Vagina (tissue), 2 donors: ENCODE data around the gene ATP8A1. TPM values are rescaled to one million over a fixed set of nuclear protein-coding genes. Genes with fewer than 3 reads are reported as not detected.

Source experiments
- DNase-seq, 2 donors: peaks; one replicate each; pipeline ENCODE4 v3.0.0-alpha.2; 2017; ENCODE audit errors: extremely low spot score in 2 of 2
- H3K27ac ChIP-seq: fragments of 200-600 bp; sonication (generic); one replicate; pipeline ENCODE4 v1.5.1; 2019
- H3K27me3 ChIP-seq: fragments of 200-600 bp; sonication (generic); one replicate; pipeline ENCODE4 v1.5.1; 2019
- H3K36me3 ChIP-seq, 2 donors: fragments of 200-600 bp; sonication (generic); one replicate each; pipeline ENCODE4 v1.5.1; 2017 to 2019
- H3K4me1 ChIP-seq: fragments of 200-600 bp; sonication (generic); one replicate; pipeline ENCODE4 v1.5.1; 2019
- H3K4me3 ChIP-seq, 2 donors: fragments of 200-600 bp; sonication (generic); 1 replicate in 1 of 2; 2 replicates in 1 of 2; pipeline ENCODE4 v1.5.1; 2016 to 2019
- H3K9me3 ChIP-seq: fragments of 200-600 bp; sonication (generic); one replicate; pipeline ENCODE4 v1.5.1; 2019
- POLR2A ChIP-seq, 2 donors: fragments of 450-650 bp; IDR thresholded peaks; one replicate each; pipeline ENCODE4 v1.6.1; 2017; ENCODE audit warnings: antibody characterized with exemption in 2 of 2, mild to moderate bottlenecking in 2 of 2, moderate library complexity in 2 of 2
- POLR2AphosphoS5 ChIP-seq, 2 donors: sonication (generic); formaldehyde crosslinking; IDR thresholded peaks; one replicate each; pipeline ENCODE4 v1.9.0; 2017; ENCODE audit warnings: antibody characterized with exemption in 2 of 2, mild to moderate bottlenecking in 2 of 2, low read depth in 1 of 2; ENCODE audit not compliant: insufficient read depth in 1 of 2
- intact Hi-C: fragments of 100-400 bp; cut with DNase I; formaldehyde crosslinking; loops from one replicate; pipeline ENCODE4 v1.15.1; 2023
- total RNA-seq: library from RNA; depleted of rRNA; stranded (reverse); fragments of >200 nt; gene quantifications from one replicate; pipeline ENCODE4 v1.2.3, GENCODE V29; 2016
- TF ChIP-seq, protein P1 (sequence below), 3 experiments: fragments of 450-650 bp in 2 of 3; fragments of 200-600 bp in 1 of 3; sonication (generic) in 1 of 3; IDR thresholded peaks; one replicate each; pipeline ENCODE4 v1.5.1; 2017 to 2019; ENCODE audit warnings: antibody characterized with exemption in 3 of 3, mild to moderate bottlenecking in 2 of 3, moderate library complexity in 2 of 3

ATP8A1 gene
- total RNA-seq, 1 donor from 2014 or later = 10.8 TPM

GRCh38 chr4:42391981-42392380, 264.9 kb downstream of the ATP8A1 start:
- Histone ChIP-seq H3K27me3 (no peaks in the 10 kb centered on the region), H3K9me3 (no peaks in the 10 kb centered on the region), H3K4me1 (peaks cover 7% of the 10 kb centered on the region), H3K36me3 (no peaks in the 10 kb centered on the region), H3K4me3 (no peak overlapping the region), H3K27ac (no peak overlapping the region)
- no peak for DNase-seq
- no peak for TF ChIP-seq POLR2A (IDR thresholded peaks at IDR 0.05)
- TF ChIP-seq, protein P1, sequence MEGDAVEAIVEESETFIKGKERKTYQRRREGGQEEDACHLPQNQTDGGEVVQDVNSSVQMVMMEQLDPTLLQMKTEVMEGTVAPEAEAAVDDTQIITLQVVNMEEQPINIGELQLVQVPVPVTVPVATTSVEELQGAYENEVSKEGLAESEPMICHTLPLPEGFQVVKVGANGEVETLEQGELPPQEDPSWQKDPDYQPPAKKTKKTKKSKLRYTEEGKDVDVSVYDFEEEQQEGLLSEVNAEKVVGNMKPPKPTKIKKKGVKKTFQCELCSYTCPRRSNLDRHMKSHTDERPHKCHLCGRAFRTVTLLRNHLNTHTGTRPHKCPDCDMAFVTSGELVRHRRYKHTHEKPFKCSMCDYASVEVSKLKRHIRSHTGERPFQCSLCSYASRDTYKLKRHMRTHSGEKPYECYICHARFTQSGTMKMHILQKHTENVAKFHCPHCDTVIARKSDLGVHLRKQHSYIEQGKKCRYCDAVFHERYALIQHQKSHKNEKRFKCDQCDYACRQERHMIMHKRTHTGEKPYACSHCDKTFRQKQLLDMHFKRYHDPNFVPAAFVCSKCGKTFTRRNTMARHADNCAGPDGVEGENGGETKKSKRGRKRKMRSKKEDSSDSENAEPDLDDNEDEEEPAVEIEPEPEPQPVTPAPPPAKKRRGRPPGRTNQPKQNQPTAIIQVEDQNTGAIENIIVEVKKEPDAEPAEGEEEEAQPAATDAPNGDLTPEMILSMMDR (IDR thresholded peaks at IDR 0.05) = no peak
- no peak for TF ChIP-seq POLR2AphosphoS5 (IDR thresholded peaks at IDR 0.05; ENCODE audit: insufficient read depth in 1 of 2, low read depth in 1 of 2)
- intact Hi-C loops = no loop called here

DNA sequence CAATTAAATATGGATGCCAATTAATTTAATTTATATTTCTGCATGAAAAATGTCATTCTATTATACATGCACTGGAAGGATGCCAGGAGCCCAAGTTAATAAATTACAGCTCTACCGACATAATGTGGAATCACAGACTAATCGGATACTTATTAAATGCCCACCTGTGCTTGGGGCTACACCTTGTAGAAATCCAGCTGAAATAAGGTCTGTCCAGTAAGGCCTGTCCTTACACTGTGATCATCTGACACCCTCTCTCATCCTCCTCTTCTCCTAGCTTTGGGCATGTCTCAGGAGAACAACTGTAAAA, 265.6 kb downstream of the ATP8A1 start:
- intact Hi-C loops = no loop called here
- TF ChIP-seq, protein P1 (IDR thresholded peaks at IDR 0.05) = no peak
- no peak for TF ChIP-seq POLR2A (IDR thresholded peaks at IDR 0.05)
- no peak for TF ChIP-seq POLR2AphosphoS5 (IDR thresholded peaks at IDR 0.05; ENCODE audit: insufficient read depth in 1 of 2, low read depth in 1 of 2)
- H3K27ac ChIP-seq = no peak overlapping the region
- H3K9me3 ChIP-seq = no peaks in the 10 kb centered on the region
- peaks cover under 1% of the 10 kb centered on the region for H3K4me1 ChIP-seq
- no peak for DNase-seq
- H3K4me3 ChIP-seq = no peak overlapping the region
- no peaks in the 10 kb centered on the region for H3K27me3 ChIP-seq
- H3K36me3 ChIP-seq = no peaks in the 10 kb centered on the region

DNA sequence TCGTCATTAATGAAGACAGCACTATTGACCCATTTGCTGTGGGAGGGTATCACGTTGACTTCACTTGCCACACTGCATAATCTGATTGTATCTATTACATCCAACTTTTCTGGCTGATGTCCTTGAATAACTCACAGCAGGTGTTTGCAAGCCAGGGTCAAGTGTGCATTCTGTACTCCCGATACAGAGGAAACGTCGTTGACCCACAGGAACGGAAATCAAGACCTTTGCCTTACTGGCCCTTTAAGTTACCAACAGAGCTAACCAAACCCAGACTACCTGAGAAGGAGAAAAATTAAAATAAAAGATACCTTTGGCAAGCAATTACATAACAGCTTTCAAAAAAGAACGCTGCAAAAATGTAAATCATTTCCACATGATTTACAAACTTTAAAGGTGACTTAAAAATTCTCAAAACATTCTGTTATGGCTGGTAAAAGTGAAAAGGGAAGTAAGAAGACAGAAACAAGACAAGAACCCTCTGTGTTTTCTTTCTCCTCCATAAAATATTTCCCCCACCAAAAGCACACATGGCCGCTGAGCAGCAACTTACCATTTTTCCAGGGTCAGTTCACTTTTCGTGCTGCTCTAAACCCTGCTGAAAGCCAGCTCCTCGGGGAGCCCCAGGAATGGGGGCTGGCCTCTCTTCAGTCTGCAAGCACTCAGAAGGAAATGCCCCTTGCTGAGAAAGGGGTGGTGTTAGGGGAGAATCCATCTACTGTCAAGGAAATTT, 266.1 kb downstream of the ATP8A1 start:
- Histone ChIP-seq H3K4me1 (no peaks in the 10 kb centered on the region), H3K27ac (no peak overlapping the region), H3K36me3 (no peaks in the 10 kb centered on the region), H3K4me3 (no peak overlapping the region), H3K9me3 (no peaks in the 10 kb centered on the region), H3K27me3 (no peaks in the 10 kb centered on the region)
- intact Hi-C loops = no loop called here
- TF ChIP-seq POLR2A (IDR thresholded peaks at IDR 0.05) = no peak
- TF ChIP-seq POLR2AphosphoS5 (IDR thresholded peaks at IDR 0.05; ENCODE audit: insufficient read depth in 1 of 2, low read depth in 1 of 2) = no peak
- TF ChIP-seq, protein P1 (IDR thresholded peaks at IDR 0.05) = no peak
- DNase-seq = no peak

DNA sequence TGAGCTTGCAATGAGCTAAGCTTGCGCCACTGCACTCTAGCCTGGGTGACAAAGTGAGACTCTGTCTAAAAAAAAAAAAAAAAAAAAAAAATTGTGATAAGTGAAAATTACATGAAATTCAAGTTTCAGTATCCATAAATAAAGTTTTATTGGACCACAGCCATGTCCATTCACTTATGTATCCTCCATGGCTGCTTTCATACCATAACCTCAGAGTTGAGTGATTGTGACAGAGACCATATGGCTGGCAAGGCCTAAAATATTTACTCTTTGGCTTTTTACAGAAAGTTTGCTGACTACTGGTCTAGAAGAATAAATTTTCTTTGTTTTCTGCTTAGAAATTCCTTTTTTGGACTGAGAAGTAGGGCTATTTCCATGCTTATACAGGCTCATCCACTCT, 271.4 kb downstream of the ATP8A1 start:
- no peak overlapping the region for H3K4me3 ChIP-seq
- H3K9me3 ChIP-seq = no peaks in the 10 kb centered on the region
- no peak overlapping the region for H3K27ac ChIP-seq
- H3K36me3 ChIP-seq = no peaks in the 10 kb centered on the region
- intact Hi-C loops = no loop called here
- H3K27me3 ChIP-seq = no peaks in the 10 kb centered on the region
- no peak for TF ChIP-seq POLR2A (IDR thresholded peaks at IDR 0.05)
- TF ChIP-seq, protein P1 (IDR thresholded peaks at IDR 0.05) = no peak
- no peak for TF ChIP-seq POLR2AphosphoS5 (IDR thresholded peaks at IDR 0.05; ENCODE audit: insufficient read depth in 1 of 2, low read depth in 1 of 2)
- no peak for DNase-seq
- no peaks in the 10 kb centered on the region for H3K4me1 ChIP-seq

GRCh38 chr4:42381666-42382065, 275.2 kb downstream of the ATP8A1 start:
- H3K27me3 ChIP-seq = no peaks in the 10 kb centered on the region
- no peaks in the 10 kb centered on the region for H3K36me3 ChIP-seq
- intact Hi-C loops = no loop called here
- TF ChIP-seq POLR2A (IDR thresholded peaks at IDR 0.05) = no peak
- DNase-seq = no peak
- no peaks in the 10 kb centered on the region for H3K4me1 ChIP-seq
- H3K4me3 ChIP-seq = no peak overlapping the region
- no peak overlapping the region for H3K27ac ChIP-seq
- no peaks in the 10 kb centered on the region for H3K9me3 ChIP-seq
